HG03025 (cell line): Measurements from ENCODE around the gene CCDC102A.

Experiments
- ATAC-seq: cut with Tn5 transposase; IDR thresholded peaks from one replicate; pipeline ENCODE4 v1.9.1; 2021; ENCODE audit warnings: mild to moderate bottlenecking, moderate library complexity; ENCODE audit not compliant: unreplicated experiment, low FRiP score

CCDC102A gene

DNA sequence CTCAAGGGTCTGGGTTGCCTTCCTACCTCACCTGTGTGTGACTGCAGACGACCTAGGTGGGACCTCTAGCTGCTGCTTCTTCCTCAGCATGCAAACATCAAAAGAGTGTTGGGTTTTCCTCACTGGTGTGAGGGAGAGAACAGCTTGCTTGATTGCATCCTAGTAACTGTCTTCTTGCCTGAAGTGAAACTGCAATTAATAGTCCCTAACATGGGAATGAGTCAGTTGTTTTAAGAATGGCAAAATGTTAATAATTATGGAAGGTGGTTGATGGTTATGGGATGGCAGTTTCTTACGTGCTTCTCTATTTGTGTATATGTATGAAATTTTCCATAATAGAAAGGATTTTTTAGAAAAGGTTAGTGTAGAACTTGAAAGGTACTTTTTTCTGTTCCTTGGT, 68.0 kb downstream of the CCDC102A start:
- no peak for ATAC-seq

DNA sequence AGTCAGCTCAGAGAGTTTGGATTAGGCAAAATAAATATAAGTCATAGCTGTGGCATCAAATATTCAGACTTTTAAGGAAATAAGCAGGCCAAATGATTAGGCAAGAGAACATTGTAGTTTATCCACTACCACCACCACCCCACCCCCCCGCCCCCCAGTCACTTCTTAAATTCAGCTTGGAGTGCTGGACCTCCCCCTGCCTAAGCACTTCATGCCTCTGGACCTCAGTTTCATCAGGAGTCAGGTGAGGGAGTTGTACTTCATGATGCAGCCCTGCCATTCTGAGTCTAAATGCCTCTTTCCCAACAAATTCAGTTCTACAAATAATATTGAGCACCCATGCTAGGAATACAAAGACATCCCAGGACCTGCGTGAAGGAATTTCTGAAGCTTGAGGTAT, 71.8 kb downstream of the CCDC102A start:
- ATAC-seq: no peak

DNA sequence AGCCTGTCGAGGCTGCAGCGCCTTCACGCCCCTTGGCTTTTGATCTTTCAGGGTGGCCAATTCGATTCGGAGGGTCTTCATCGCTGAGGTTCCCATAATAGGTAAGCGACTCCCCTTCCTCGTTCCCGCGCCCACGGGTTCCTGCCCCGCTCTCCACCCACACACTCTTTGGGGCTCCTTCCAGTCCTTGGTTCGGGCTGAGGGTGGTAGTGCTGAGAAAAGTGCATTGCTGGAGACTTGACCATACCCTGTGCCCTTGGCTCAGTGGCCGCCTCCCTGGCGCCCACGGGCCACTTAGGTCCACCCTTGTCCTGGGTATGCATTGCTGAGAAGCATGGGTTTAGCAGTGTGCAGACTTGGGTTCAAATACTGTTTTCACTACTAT, 73.4 kb downstream of the CCDC102A start:
- no peak for ATAC-seq

DNA sequence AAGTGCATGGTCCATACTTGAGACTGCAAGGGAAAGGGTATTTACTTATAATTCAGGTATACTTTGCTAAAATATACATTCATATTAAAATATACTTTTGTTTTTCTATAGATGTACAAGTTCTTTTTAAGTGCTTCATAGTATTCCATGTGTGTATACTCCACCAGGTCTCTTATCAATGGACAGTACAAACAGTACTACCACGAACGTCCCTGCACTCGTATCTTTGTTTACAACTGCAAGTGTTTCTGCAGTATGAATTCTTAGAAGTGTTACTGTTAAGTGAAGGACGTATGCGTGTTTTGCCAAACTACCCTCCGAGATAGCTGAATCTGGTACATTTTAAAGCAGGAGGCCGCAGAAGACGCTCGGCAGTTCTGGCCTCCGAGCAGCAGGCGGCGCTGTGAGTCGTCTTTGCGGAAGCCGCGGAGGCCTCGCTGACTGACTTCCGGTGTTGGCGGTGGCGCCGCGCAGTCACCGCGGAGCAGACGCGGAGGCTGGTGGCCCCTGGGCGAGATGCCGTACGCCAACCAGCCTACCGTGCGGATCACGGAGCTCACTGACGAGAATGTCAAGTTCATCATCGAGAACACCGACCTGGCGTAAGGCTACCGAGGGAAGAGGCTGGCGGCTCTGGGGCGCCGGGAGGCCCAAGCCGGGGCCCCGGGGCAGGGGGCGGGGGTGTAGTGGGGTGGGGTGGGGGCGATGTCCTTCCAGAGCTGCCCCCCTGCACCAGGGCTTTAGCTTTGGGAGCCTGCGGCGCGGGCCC, 74.0 kb downstream of the CCDC102A start, which contains the start of gene POLR2C:
Gene POLR2C (plus strand): TSS at position 471 of the 769 bp plus-strand sequence. CDS start 46 bp downstream, at position 517.
- peak; percentile 70 for ATAC-seq
